OCI-LY3 (cell line): ENCODE measurements around the gene RRN3.
A peak's percentile ranks its signal among the peaks of the same experiment; 100 is the strongest.

Experiments
- H2AFZ ChIP-seq: fragments of 200-600, 300-600 bp; shearing (Covaris generic); 2 replicates; pipeline ENCODE4 v1.6.0; 2014; ENCODE audit warnings: antibody characterized with exemption, low read depth, low read length
- H3K27ac ChIP-seq: fragments of 200-600, 300-600 bp; sonication (generic); 2 replicates; pipeline ENCODE4 v1.5.1; 2014; ENCODE audit warnings: mild to moderate bottlenecking, low read length, moderate library complexity, mixed read lengths
- H3K27me3 ChIP-seq: fragments of 200-600, 300-600 bp; sonication (generic); 2 replicates; pipeline ENCODE4 v1.6.1; 2014; ENCODE audit warnings: low read depth, low read length, mixed read lengths
- H3K36me3 ChIP-seq: fragments of 200-600, 300-600 bp; sonication (generic); replicated peaks from 2 replicates; pipeline ENCODE3; 2014; ENCODE audit warnings: low read depth, low read length, mixed read lengths
- H3K4me1 ChIP-seq: fragments of 300-600, 200-600 bp; sonication (generic); 2 replicates; pipeline ENCODE4 v1.6.1; 2014; ENCODE audit warnings: low read length, mixed read lengths
- H3K4me2 ChIP-seq: fragments of 200-600, 300-600 bp; sonication (generic); 2 replicates; pipeline ENCODE4 v1.6.1; 2014; ENCODE audit warnings: low read length, mixed read lengths
- H3K4me3 ChIP-seq: fragments of 300-600, 200-600 bp; sonication (generic); 2 replicates; pipeline ENCODE4 v1.5.1; 2014; ENCODE audit warnings: antibody characterized with exemption, mild to moderate bottlenecking, low read length, moderate library complexity
- H3K79me2 ChIP-seq: fragments of 300-600, 200-600 bp; shearing (Covaris generic); 2 replicates; pipeline ENCODE4 v1.6.1; 2014; ENCODE audit warnings: mild to moderate bottlenecking, low read length, mixed read lengths
- H3K9ac ChIP-seq: fragments of 300-600, 200-600 bp; shearing (Covaris generic); 2 replicates; pipeline ENCODE4 v1.6.0; 2014; ENCODE audit warnings: mild to moderate bottlenecking, low read length, moderate library complexity
- H3K9me3 ChIP-seq: fragments of 200-600, 300-600 bp; shearing (Covaris generic); 2 replicates; pipeline ENCODE4 v1.6.1; 2014; ENCODE audit warnings: low read length, mixed read lengths; ENCODE audit not compliant: insufficient read depth
- H4K20me1 ChIP-seq: fragments of 200-600, 300-600 bp; sonication (generic); 2 replicates; pipeline ENCODE4 v1.6.1; 2016; ENCODE audit warnings: low read length, mixed read lengths; ENCODE audit not compliant: insufficient read depth
- EZH2phosphoT487 ChIP-seq: fragments of 200-600 bp; shearing (Covaris generic); IDR thresholded peaks from 2 replicates; pipeline ENCODE4 v1.6.1; 2018; ENCODE audit warnings: antibody characterized with exemption, mixed run types, low read depth
- TF ChIP-seq, protein P1 (sequence below): fragments of 200-600, 300-600 bp; sonication (generic); IDR thresholded peaks from 2 replicates; pipeline ENCODE4 v1.5.1; 2014; ENCODE audit warnings: antibody characterized with exemption, low read length, low read depth

The RRN3 gene

GRCh38 chr16:15059324-15059723 lies 34.7 kb downstream of the RRN3 start:
- no peak overlapping the region for H3K4me2 ChIP-seq
- H3K27ac ChIP-seq = no peak overlapping the region
- H3K9me3 ChIP-seq = no peaks in the 10 kb centered on the region
- peaks cover 12% of the 10 kb centered on the region for H3K79me2 ChIP-seq
- no peaks in the 10 kb centered on the region for H4K20me1 ChIP-seq
- no peak overlapping the region for H2AFZ ChIP-seq
- H3K36me3 ChIP-seq = peaks cover 37% of the 10 kb centered on the region
- no peaks in the 10 kb centered on the region for H3K27me3 ChIP-seq
- no peak overlapping the region for H3K9ac ChIP-seq
- TF ChIP-seq, protein P1, sequence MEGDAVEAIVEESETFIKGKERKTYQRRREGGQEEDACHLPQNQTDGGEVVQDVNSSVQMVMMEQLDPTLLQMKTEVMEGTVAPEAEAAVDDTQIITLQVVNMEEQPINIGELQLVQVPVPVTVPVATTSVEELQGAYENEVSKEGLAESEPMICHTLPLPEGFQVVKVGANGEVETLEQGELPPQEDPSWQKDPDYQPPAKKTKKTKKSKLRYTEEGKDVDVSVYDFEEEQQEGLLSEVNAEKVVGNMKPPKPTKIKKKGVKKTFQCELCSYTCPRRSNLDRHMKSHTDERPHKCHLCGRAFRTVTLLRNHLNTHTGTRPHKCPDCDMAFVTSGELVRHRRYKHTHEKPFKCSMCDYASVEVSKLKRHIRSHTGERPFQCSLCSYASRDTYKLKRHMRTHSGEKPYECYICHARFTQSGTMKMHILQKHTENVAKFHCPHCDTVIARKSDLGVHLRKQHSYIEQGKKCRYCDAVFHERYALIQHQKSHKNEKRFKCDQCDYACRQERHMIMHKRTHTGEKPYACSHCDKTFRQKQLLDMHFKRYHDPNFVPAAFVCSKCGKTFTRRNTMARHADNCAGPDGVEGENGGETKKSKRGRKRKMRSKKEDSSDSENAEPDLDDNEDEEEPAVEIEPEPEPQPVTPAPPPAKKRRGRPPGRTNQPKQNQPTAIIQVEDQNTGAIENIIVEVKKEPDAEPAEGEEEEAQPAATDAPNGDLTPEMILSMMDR = no peak
- TF ChIP-seq EZH2phosphoT487 = no peak
- H3K4me1 ChIP-seq = peaks cover 6% of the 10 kb centered on the region; the same call in 1 of the 2 replicates
- no peak overlapping the region for H3K4me3 ChIP-seq

- H2AFZ ChIP-seq = no peak overlapping the region
- H4K20me1 ChIP-seq = no peaks in the 10 kb centered on the region
- H3K4me3 ChIP-seq = no peak overlapping the region
- H3K79me2 ChIP-seq = peaks cover 16% of the 10 kb centered on the region
- no peak overlapping the region for H3K9ac ChIP-seq
- H3K4me1 ChIP-seq = peaks cover 6% of the 10 kb centered on the region; the same call in 1 of the 2 replicates
- TF ChIP-seq, protein P1 = no peak
- no peak for TF ChIP-seq EZH2phosphoT487
- no peak overlapping the region for H3K4me2 ChIP-seq
- H3K9me3 ChIP-seq = no peaks in the 10 kb centered on the region
- H3K36me3 ChIP-seq = peaks cover 37% of the 10 kb centered on the region
- no peaks in the 10 kb centered on the region for H3K27me3 ChIP-seq
- H3K27ac ChIP-seq = no peak overlapping the region
Observed at GRCh38 chr16:15057681-15058417, 36.2 kb downstream of the RRN3 start.

DNA sequence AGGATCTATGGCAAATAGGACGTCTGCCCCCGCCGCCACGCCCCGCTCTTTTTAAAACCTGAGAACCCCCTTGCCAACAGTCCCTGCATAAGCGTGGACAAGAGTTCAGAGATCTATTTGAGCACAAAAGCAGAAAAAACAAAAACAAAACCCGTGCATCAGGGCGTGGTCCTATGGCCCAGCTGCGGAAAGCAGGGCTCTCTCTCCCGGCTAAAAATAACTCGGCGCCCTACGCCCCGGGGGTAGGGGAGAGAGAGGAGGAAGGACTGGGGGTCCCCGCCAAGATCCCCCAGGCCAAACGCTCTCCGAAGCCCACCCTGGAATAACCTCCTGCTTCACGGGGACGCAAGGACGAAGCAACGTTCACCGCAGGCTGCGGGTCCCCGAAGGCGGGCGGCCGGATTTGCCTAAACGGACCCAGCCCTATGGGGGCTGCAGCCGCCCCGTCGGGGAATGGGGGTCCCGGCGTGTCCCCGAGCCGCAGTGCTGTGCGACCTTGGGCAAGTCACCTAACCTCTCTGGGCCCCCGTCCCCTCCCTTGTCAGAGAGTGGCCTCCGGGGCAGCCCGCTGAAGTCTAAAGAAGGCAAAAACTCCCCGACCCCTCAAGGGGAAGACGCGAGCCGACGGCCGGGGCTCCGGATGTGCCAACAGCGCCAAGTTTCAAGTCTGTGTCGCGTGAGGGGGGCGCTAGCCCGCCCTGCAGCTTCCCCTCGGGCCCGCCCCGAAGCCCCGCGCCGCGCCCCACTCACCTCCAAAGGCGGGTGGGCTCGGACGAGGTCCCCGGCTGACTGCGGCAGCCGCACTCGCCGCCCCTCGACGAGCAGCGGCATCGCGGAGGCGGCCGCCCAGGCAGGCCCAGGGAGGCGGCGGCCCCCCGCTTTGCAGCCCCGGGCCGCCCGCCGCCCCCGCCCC lies 38.7 kb downstream of the RRN3 start:
- no peak for TF ChIP-seq EZH2phosphoT487
- TF ChIP-seq, protein P1 = peak; percentile 30
- Histone ChIP-seq H3K27ac (peak overlapping the region; percentile 36), H2AFZ (peak overlapping the region; percentile 98), H3K4me3 (peak overlapping the region; percentile 100), H3K9me3 (no peaks in the 10 kb centered on the region), H3K27me3 (no peaks in the 10 kb centered on the region), H3K79me2 (peaks cover 16% of the 10 kb centered on the region), H4K20me1 (no peaks in the 10 kb centered on the region), H3K4me2 (peak overlapping the region; percentile 75), H3K36me3 (peaks cover 18% of the 10 kb centered on the region), H3K4me1 (peaks cover 6% of the 10 kb centered on the region; the same call in 1 of the 2 replicates), H3K9ac (peak overlapping the region; percentile 92)
